GM12892 (cell line): Measurements from ENCODE around the gene ADGRB3.

Experiments used
- POLR2A ChIP-seq: IDR thresholded peaks from 2 replicates; pipeline ENCODE4 v1.6.1; 2011; ENCODE audit warnings: low read depth, low read length, control low read depth
- POLR2AphosphoS5 ChIP-seq: IDR thresholded peaks from 2 replicates; pipeline ENCODE4 v1.6.1; 2011; ENCODE audit warnings: low read depth, low read length, control low read depth

DNA sequence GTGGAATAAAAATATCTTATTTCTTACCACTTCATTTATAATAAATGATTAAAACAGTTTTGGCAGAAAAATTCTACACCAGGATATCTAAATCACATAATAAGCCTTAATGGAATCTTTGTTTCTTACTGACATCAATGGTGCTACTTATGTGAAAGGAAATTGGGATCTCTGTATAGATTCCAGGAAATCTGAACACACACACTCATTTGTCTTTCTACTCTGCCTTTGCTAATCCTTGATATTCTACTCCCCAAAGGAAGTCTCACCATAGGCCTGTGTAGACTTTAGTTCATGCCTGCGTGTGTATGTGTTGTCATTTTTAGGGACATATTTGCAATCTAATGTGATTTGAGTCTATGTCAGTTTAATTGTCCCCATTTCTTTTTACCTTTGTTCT is 7.9 kb downstream of the ADGRB3 start:
- TF ChIP-seq POLR2A = no peak
- TF ChIP-seq POLR2AphosphoS5 = no peak
